OCI-LY1 (cell line): ENCODE data around the gene ABCF1.
"Not testable (repeated sequence)": the region's sequence is repeated elsewhere in the genome, so short reads cannot be mapped to it uniquely, and the experiment has no call there.

Experiments used
- H2AFZ ChIP-seq: fragments of 200-600 bp; sonication (generic), shearing (Covaris generic); 2 replicates; pipeline ENCODE4 v1.6.0; 2014; ENCODE audit warnings: antibody characterized with exemption, mild to moderate bottlenecking, low read length
- H3F3A ChIP-seq: fragments of 200-600 bp; sonication (generic), shearing (Covaris generic); 2 replicates; pipeline ENCODE4 v1.6.0; 2014; ENCODE audit warnings: mild to moderate bottlenecking, antibody characterized with exemption, low read length, moderate library complexity; ENCODE audit not compliant: insufficient read depth
- H3K27ac ChIP-seq: fragments of 200-600 bp; sonication (generic); 2 replicates; pipeline ENCODE4 v1.5.1; 2014; ENCODE audit warnings: low read length, mixed run types, mild to moderate bottlenecking, low read depth; ENCODE audit not compliant: poor library complexity, severe bottlenecking
- H3K27me3 ChIP-seq: fragments of 200-600 bp; sonication (generic); 2 replicates; pipeline ENCODE4 v1.6.0; 2014; ENCODE audit warnings: antibody characterized with exemption, mild to moderate bottlenecking, low read length, moderate library complexity; ENCODE audit not compliant: insufficient read depth
- H3K36me3 ChIP-seq: fragments of 200-600 bp; sonication (generic); 2 replicates; pipeline ENCODE4 v1.6.1; 2014; ENCODE audit warnings: mild to moderate bottlenecking, antibody characterized with exemption, low read length, moderate library complexity, mixed read lengths; ENCODE audit not compliant: insufficient read depth
- H3K4me1 ChIP-seq: fragments of 200-600 bp; sonication (generic); 2 replicates; pipeline ENCODE4 v1.5.1; 2014; ENCODE audit warnings: mild to moderate bottlenecking, low read length, moderate library complexity; ENCODE audit not compliant: insufficient read depth, severe bottlenecking
- H3K4me2 ChIP-seq: fragments of 200-600 bp; sonication (generic), shearing (Covaris generic); 2 replicates; pipeline ENCODE4 v1.6.1; 2014; ENCODE audit warnings: low read length
- H3K4me3 ChIP-seq: fragments of 200-600 bp; sonication (generic); 2 replicates; pipeline ENCODE4 v1.5.1; 2014; ENCODE audit warnings: low read length, low read depth, mild to moderate bottlenecking, mixed read lengths; ENCODE audit not compliant: poor library complexity, severe bottlenecking
- H3K79me2 ChIP-seq: fragments of 200-600 bp; shearing (Covaris generic); 2 replicates; pipeline ENCODE4 v1.6.1; 2016; ENCODE audit warnings: mixed run types, low read length, mixed read lengths; ENCODE audit not compliant: insufficient read depth
- H3K9ac ChIP-seq: fragments of 200-600 bp; sonication (generic), shearing (Covaris generic); 2 replicates; pipeline ENCODE4 v1.6.1; 2014; ENCODE audit warnings: mild to moderate bottlenecking, low read length, mixed read lengths
- H3K9me2 ChIP-seq: fragments of 200-600 bp; sonication (generic), shearing (Covaris generic); 2 replicates; pipeline ENCODE4 v1.6.1; 2014; ENCODE audit warnings: low read depth, mild to moderate bottlenecking, low read length, mixed read lengths
- H3K9me3 ChIP-seq: fragments of 200-600 bp; shearing (Covaris generic); 2 replicates; pipeline ENCODE4 v1.6.1; 2014; ENCODE audit warnings: low read length, mixed read lengths
- H4K20me1 ChIP-seq: fragments of 200-600 bp; sonication (generic), shearing (Covaris generic); 2 replicates; pipeline ENCODE4 v1.6.0; 2016; ENCODE audit warnings: mild to moderate bottlenecking, low read length; ENCODE audit not compliant: insufficient read depth
- EZH2 ChIP-seq: fragments of 200-600 bp; sonication (generic), shearing (Covaris generic); IDR thresholded peaks from 2 replicates; pipeline ENCODE4 v1.8.0; 2017; ENCODE audit warnings: borderline replicate concordance, mixed run types, mild to moderate bottlenecking, antibody characterized with exemption, low read length, moderate library complexity, mixed read lengths
- TF ChIP-seq, protein P1 (sequence below): fragments of 200-600 bp; sonication (generic), shearing (Covaris generic); IDR thresholded peaks from 2 replicates; pipeline ENCODE4 v1.5.1; 2017; ENCODE audit warnings: mild to moderate bottlenecking, antibody characterized with exemption, low read length, moderate library complexity, mixed read lengths

ABCF1 gene

DNA sequence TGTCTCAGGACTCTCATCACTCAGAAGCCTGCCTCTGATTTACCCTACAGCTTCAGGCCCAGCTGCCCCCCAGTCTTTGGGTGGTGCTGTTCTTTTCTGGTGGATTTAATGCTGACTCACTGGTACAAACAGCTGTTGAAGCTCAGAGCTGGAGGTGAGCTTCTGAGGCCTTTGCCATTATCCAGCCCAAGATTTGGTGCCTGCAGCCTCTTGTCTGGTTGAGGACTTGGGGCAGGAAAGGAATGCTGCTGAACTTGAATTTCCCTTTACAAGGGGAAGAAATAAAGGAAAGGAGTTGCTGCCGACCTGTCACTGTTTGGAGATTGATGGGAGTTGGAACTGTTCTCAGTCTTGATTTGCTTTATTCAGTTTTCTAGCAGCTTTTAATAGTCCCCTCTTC is 19.8 kb downstream of the ABCF1 start:
- Histone ChIP-seq H4K20me1 (no peaks in the 10 kb centered on the region), H3K79me2 (no peaks in the 10 kb centered on the region), H3K4me2 (no peak overlapping the region), H3K27ac (no peak overlapping the region), H3K9me3 (no peaks in the 10 kb centered on the region), H3K27me3 (no peaks in the 10 kb centered on the region), H3K4me1 (no peaks in the 10 kb centered on the region), H2AFZ (no peak overlapping the region), H3K9me2 (no peaks in the 10 kb centered on the region), H3F3A (no peaks in the 10 kb centered on the region), H3K4me3 (no peak overlapping the region), H3K9ac (no peak overlapping the region), H3K36me3 (peaks cover 83% of the 10 kb centered on the region)
- no peak for TF ChIP-seq EZH2
- TF ChIP-seq, protein P1, sequence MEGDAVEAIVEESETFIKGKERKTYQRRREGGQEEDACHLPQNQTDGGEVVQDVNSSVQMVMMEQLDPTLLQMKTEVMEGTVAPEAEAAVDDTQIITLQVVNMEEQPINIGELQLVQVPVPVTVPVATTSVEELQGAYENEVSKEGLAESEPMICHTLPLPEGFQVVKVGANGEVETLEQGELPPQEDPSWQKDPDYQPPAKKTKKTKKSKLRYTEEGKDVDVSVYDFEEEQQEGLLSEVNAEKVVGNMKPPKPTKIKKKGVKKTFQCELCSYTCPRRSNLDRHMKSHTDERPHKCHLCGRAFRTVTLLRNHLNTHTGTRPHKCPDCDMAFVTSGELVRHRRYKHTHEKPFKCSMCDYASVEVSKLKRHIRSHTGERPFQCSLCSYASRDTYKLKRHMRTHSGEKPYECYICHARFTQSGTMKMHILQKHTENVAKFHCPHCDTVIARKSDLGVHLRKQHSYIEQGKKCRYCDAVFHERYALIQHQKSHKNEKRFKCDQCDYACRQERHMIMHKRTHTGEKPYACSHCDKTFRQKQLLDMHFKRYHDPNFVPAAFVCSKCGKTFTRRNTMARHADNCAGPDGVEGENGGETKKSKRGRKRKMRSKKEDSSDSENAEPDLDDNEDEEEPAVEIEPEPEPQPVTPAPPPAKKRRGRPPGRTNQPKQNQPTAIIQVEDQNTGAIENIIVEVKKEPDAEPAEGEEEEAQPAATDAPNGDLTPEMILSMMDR: no peak

DNA sequence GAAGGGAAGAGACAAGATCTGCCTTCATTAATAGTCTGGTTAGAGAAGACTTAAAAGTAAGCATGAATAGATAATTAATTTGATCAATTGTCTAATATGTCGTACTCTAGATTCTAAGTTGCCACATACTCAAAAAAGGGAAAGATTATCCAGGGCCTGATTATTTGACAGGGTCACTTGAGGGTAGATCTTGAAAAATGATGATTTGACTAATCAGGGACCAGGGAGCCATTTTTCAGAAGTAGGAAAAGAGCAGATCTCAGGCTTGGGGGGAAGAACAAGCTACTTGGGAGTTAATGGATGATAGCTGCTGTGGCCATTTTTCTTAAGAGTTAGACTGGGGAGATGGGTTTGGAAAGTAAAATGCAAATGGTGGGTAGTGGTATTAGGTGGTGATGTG is 21.0 kb downstream of the ABCF1 start:
- no peaks in the 10 kb centered on the region for H3K4me1 ChIP-seq
- no peak overlapping the region for H3K4me2 ChIP-seq
- H3K9me3 ChIP-seq: no peaks in the 10 kb centered on the region
- TF ChIP-seq EZH2: no peak
- TF ChIP-seq, protein P1: no peak
- no peak overlapping the region for H3K9ac ChIP-seq
- no peak overlapping the region for H3K27ac ChIP-seq
- no peak overlapping the region for H3K4me3 ChIP-seq
- H3K27me3 ChIP-seq: no peaks in the 10 kb centered on the region
- H4K20me1 ChIP-seq: no peaks in the 10 kb centered on the region
- no peak overlapping the region for H2AFZ ChIP-seq
- 0 out of 2 replicates have a peak, but pooled peaks cover 4% of the 10 kb centered on the region for H3F3A ChIP-seq
- H3K79me2 ChIP-seq: no peaks in the 10 kb centered on the region
- H3K9me2 ChIP-seq: no peaks in the 10 kb centered on the region
- H3K36me3 ChIP-seq: peaks cover 71% of the 10 kb centered on the region

DNA sequence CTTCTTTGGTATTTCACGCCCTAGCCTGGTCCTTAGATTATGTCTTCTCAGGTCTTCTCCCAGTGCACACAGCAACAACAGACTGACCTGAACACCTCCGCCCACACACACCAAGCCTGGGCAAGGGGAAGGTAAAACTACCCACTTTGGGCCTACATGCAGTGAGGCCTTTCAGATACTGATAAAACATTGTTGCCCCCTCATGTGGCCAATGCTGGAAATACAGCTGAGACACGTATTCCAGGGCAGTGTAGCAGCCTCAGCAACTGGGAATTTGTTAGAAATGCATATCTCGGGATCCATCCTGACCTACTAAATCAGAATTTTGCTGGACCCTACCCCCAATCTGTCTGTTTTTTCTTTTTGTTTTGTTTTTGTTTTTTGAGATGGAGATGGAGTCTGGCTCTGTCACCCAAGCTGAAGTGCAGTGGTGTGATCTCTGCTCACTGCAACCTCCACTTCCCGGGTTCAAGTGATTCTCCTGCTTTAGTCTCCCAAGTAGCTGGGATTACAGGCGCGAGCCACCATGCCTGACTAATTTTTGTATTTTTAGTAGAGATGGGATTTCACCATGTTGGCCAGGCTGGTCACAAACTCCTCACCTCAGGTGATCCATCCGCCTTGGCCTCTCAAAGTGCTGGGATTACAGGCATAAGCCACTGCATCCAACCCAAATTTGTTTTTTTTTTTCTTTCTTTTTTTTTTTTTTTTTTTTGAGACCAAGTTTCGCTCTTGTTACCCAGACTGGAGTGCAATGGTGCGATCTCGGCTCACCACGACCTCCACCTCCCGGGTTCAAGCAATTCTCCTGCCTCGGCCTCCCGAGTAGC is 26.3 kb downstream of the ABCF1 start:
- H2AFZ ChIP-seq, H3K9me3 ChIP-seq, H4K20me1 ChIP-seq, H3K79me2 ChIP-seq, H3K4me2 ChIP-seq, H3K4me3 ChIP-seq, H3K9ac ChIP-seq, H3K9me2 ChIP-seq, H3K27me3 ChIP-seq, H3K4me1 ChIP-seq: not testable (repeated sequence)
- peaks cover 14% of the 10 kb centered on the region; the same call in 1 of the 2 replicates for H3F3A ChIP-seq
- TF ChIP-seq, protein P1: peak; percentile 78
- peak overlapping the region; percentile 19 for H3K27ac ChIP-seq
- peaks cover 54% of the 10 kb centered on the region for H3K36me3 ChIP-seq
